Hematopoietic multipotent progenitor cell treated with erythropoietin and hydrocortisone succinate and interleukin-3 and kit ligand, for 17 days (in vitro differentiated cells): ENCODE measurements around the gene CCDC136.

Experiments used
- DNase-seq: peaks from one replicate; pipeline ENCODE4 v3.0.0-alpha.2; 2015; ENCODE audit warnings: low spot score

Gene CCDC136

GRCh38 chr7:128844777-128845311 is 53.1 kb downstream of the CCDC136 start:
- no peak for DNase-seq

GRCh38 chr7:128845475-128845874 is 53.7 kb downstream of the CCDC136 start:
- DNase-seq: no peak

GRCh38 chr7:128845987-128846386 is 54.2 kb downstream of the CCDC136 start:
- no peak for DNase-seq

GRCh38 chr7:128846781-128847444 is 55.1 kb downstream of the CCDC136 start:
- no peak for DNase-seq

- no peak for DNase-seq
Observed at GRCh38 chr7:128847721-128848211, 56.0 kb downstream of the CCDC136 start.

- DNase-seq: no peak
Observed at GRCh38 chr7:128848289-128849155, 56.8 kb downstream of the CCDC136 start.

- DNase-seq: no peak
Observed at GRCh38 chr7:128849156-128849515, 57.4 kb downstream of the CCDC136 start.

GRCh38 chr7:128849804-128850490 is 58.2 kb downstream of the CCDC136 start:
- no peak for DNase-seq

GRCh38 chr7:128852537-128853254 is 60.9 kb downstream of the CCDC136 start:
- DNase-seq: no peak

- no peak for DNase-seq
Observed at GRCh38 chr7:128853799-128854198, 62.0 kb downstream of the CCDC136 start.

GRCh38 chr7:128854396-128854795 is 62.6 kb downstream of the CCDC136 start:
- no peak for DNase-seq

- no peak for DNase-seq
Observed at GRCh38 chr7:128855559-128855958, 63.8 kb downstream of the CCDC136 start.

- DNase-seq: no peak
Observed at GRCh38 chr7:128856001-128856718, 64.4 kb downstream of the CCDC136 start.

- no peak for DNase-seq
Observed at GRCh38 chr7:128858380-128859231, 66.8 kb downstream of the CCDC136 start.

- no peak for DNase-seq
Observed at GRCh38 chr7:128859232-128860157, 67.7 kb downstream of the CCDC136 start.

- DNase-seq: no peak
Observed at GRCh38 chr7:128860158-128861073, 68.6 kb downstream of the CCDC136 start.

- no peak for DNase-seq
Observed at GRCh38 chr7:128861957-128862570, 70.3 kb downstream of the CCDC136 start.
